Stomach (tissue), 4 donors: Measurements from ENCODE around the gene TMEM258.

Source experiments
- EP300 ChIP-seq: sonication (generic); formaldehyde crosslinking; IDR thresholded peaks from one replicate; pipeline ENCODE4 v1.6.1; 2017; ENCODE audit warnings: antibody characterized with exemption
- POLR2A ChIP-seq, 4 donors: fragments of 450-650 bp; IDR thresholded peaks; one replicate each; pipeline ENCODE4 v1.6.1; 2016; ENCODE audit warnings: antibody characterized with exemption in 4 of 4, control low read depth in 2 of 4, mild to moderate bottlenecking in 1 of 4, moderate library complexity in 1 of 4
- POLR2AphosphoS5 ChIP-seq, 3 donors: sonication (generic); formaldehyde crosslinking; IDR thresholded peaks; one replicate each; pipeline ENCODE4 v1.6.1; 2016; ENCODE audit warnings: antibody characterized with exemption in 3 of 3
- TF ChIP-seq, protein P1 (sequence below), 7 experiments: fragments of 450-650 bp in 4 of 7; fragments of 200-600 bp in 3 of 7; sonication (generic) in 3 of 7; IDR thresholded peaks; one replicate each; pipeline ENCODE4 v1.5.1; 2016 to 2019; ENCODE audit warnings: antibody characterized with exemption in 7 of 7, control low read depth in 2 of 7, mild to moderate bottlenecking in 1 of 7

DNA sequence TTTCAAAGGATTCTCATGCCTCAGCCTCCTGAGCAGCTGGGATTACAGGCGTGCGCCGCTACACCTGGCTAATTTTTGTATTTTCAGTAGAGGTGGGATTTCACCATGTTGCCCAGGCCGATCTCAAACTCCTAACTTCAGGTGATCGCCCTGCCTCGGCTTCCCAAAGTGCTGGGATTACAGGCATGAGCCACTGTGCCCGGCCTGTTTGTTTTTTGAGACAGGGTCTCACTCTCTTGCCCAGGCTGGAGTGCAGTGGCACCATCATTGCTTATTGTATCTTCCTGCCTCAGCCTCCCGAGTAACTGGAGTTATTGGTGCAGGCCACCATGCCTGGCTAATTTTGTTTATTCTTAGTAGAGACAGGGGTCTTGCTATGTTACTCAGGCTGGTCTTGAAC, 43.8 kb upstream of the TMEM258 start:
- TF ChIP-seq, protein P1, sequence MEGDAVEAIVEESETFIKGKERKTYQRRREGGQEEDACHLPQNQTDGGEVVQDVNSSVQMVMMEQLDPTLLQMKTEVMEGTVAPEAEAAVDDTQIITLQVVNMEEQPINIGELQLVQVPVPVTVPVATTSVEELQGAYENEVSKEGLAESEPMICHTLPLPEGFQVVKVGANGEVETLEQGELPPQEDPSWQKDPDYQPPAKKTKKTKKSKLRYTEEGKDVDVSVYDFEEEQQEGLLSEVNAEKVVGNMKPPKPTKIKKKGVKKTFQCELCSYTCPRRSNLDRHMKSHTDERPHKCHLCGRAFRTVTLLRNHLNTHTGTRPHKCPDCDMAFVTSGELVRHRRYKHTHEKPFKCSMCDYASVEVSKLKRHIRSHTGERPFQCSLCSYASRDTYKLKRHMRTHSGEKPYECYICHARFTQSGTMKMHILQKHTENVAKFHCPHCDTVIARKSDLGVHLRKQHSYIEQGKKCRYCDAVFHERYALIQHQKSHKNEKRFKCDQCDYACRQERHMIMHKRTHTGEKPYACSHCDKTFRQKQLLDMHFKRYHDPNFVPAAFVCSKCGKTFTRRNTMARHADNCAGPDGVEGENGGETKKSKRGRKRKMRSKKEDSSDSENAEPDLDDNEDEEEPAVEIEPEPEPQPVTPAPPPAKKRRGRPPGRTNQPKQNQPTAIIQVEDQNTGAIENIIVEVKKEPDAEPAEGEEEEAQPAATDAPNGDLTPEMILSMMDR (IDR thresholded peaks at IDR 0.05): no peak
- no peak for TF ChIP-seq EP300
- TF ChIP-seq POLR2A (IDR thresholded peaks at IDR 0.05): no peak
- TF ChIP-seq POLR2AphosphoS5 (IDR thresholded peaks at IDR 0.05): no peak
